RWPE1 (cell line): ENCODE data around the gene POLG2.

Source experiments
- CTCF ChIA-PET: fragments of 350-600 bp; sonication (Branson Sonifier 250); formaldehyde crosslinking; extraction: SDS; loops from one replicate; lab custom pipeline; 2021; lab: Yijun Ruan, JAX
- POLR2A ChIA-PET: fragments of 400-600 bp; formaldehyde crosslinking; extraction: SDS; loops from one replicate; lab custom pipeline; 2020; ENCODE audit warnings: antibody characterized with exemption; ENCODE audit not compliant: low non-redundant PET; lab: Yijun Ruan, JAX
- DNase-seq: peaks from one replicate; pipeline ENCODE4 v3.0.0; 2012; ENCODE audit warnings: low spot score
- H3K27ac ChIP-seq: fragments of 450-650 bp; 2 replicates; pipeline ENCODE4 v1.5.1; 2017
- CTCF ChIP-seq: fragments of 450-650 bp; conservative IDR thresholded peaks from 2 replicates; pipeline ENCODE4 v1.5.1; 2017; ENCODE audit warnings: low read depth, mild to moderate bottlenecking

Gene POLG2

GRCh38 chr17:64508683-64509082 lies 11.8 kb upstream of the POLG2 start:
- no peak for TF ChIP-seq CTCF
- DNase-seq = no peak
- POLR2A ChIA-PET = no interaction called here
- CTCF ChIA-PET = no interaction called here
- H3K27ac ChIP-seq = no peak overlapping the region

- POLR2A ChIA-PET = interaction anchor here (1.0 kb wide), 1 partner anchor 33 kb away, joined by 3 read pairs; no protein-coding TSS in a partner anchor
- peak overlapping the region; percentile 98 for H3K27ac ChIP-seq
- DNase-seq = peak; percentile 58
- TF ChIP-seq CTCF = peak; percentile 76
- CTCF ChIA-PET = interaction anchor here (0.6 kb wide), 1 partner anchor 21 kb away, joined by 3 read pairs; no protein-coding TSS in a partner anchor
Observed at GRCh38 chr17:64507413-64507782, 10.5 kb upstream of the POLG2 start.

- no peak for TF ChIP-seq CTCF
- DNase-seq = peak; percentile 97
- CTCF ChIA-PET = no interaction called here
- peak within 1 kb of the TSS; percentile 98 for H3K27ac ChIP-seq
- POLR2A ChIA-PET = interaction anchor here (0.5 to 1.0 kb wide), 3 partner anchors 33 to 207 kb away, joined by 3 to 4 read pairs (median 4); no protein-coding TSS in a partner anchor
Observed at GRCh38 chr17:64506576-64507412, 9.9 kb upstream of the POLG2 start, which contains the start of gene CEP95. Gene CEP95 (plus strand): TSS chr17:64506977. CDS start chr17:64507098, 121 bp downstream.

GRCh38 chr17:64506201-64506575 lies 9.3 kb upstream of the POLG2 start, which contains the start of gene DDX5:
Gene DDX5 (minus strand): TSS chr17:64506289. CDS start chr17:64506119, 170 bp downstream.
- no peak for DNase-seq
- TF ChIP-seq CTCF = no peak
- ChIA-PET CTCF (interaction anchor here (0.6 kb wide), 1 partner anchor 121 kb away, joined by 3 read pairs; no protein-coding TSS in a partner anchor), POLR2A (interaction anchor here (0.5 to 1.0 kb wide), 3 partner anchors 34 to 207 kb away, joined by 3 to 4 read pairs (median 4); no protein-coding TSS in a partner anchor)
- H3K27ac ChIP-seq = peak within 1 kb of the TSS; percentile 98

- CTCF ChIA-PET = interaction anchor here (0.6 kb wide), 2 partner anchors 76 to 122 kb away, joined by 3 read pairs; no protein-coding TSS in a partner anchor
- peak overlapping the region; percentile 98 for H3K27ac ChIP-seq
- TF ChIP-seq CTCF = no peak
- DNase-seq = peak; percentile 75
- POLR2A ChIA-PET = interaction anchor here (0.6 to 1.2 kb wide), 3 partner anchors 9 to 360 kb away, joined by 3 to 4 read pairs (median 3); no protein-coding TSS in a partner anchor
Observed at GRCh38 chr17:64505340-64506200, 8.7 kb upstream of the POLG2 start.
